NCI-H1930 (cell line): ENCODE data around the gene CLCNKB.
"Not testable (repeated sequence)": the region's sequence is repeated elsewhere in the genome, so short reads cannot be mapped to it uniquely, and the experiment has no call there.

Source experiments
- DNase-seq, 2 experiments: peaks; one replicate each; lab custom pipeline; 2025; lab: John Stamatoyannopoulos, UW

Gene CLCNKB

GRCh38 chr1:16015491-16015890 lies 28.1 kb upstream of the CLCNKB start:
- no peak for DNase-seq

GRCh38 chr1:16015960-16016901 lies 27.4 kb upstream of the CLCNKB start:
- no peak for DNase-seq

GRCh38 chr1:16017076-16017460 lies 26.5 kb upstream of the CLCNKB start:
- no peak for DNase-seq

- no peak for DNase-seq
Measured at GRCh38 chr1:16017461-16018303, 25.9 kb upstream of the CLCNKB start, which contains the start of gene HSPB7. TSS of gene HSPB7 (minus strand) at chr1:16018043. CDS start at chr1:16017963, 80 bp downstream.

- no peak for DNase-seq
Measured at GRCh38 chr1:16018308-16018707, 25.3 kb upstream of the CLCNKB start.

- no peak for DNase-seq
Measured at GRCh38 chr1:16018749-16019643, 24.6 kb upstream of the CLCNKB start.

- no peak for DNase-seq
Measured at GRCh38 chr1:16019644-16020277, 23.8 kb upstream of the CLCNKB start.

GRCh38 chr1:16020325-16020724 lies 23.3 kb upstream of the CLCNKB start:
- DNase-seq = no peak

- DNase-seq = not testable (repeated sequence)
Measured at GRCh38 chr1:16020878-16021277, 22.7 kb upstream of the CLCNKB start.

GRCh38 chr1:16021681-16022080 lies 21.9 kb upstream of the CLCNKB start, which contains the start of gene CLCNKA:
TSS of gene CLCNKA (plus strand) at chr1:16022036. CDS start at chr1:16022620, 584 bp downstream.
- no peak for DNase-seq

- DNase-seq = no peak
Measured at GRCh38 chr1:16022393-16022792, 21.2 kb upstream of the CLCNKB start.

GRCh38 chr1:16023050-16023653 lies 20.4 kb upstream of the CLCNKB start:
- DNase-seq = no peak

GRCh38 chr1:16026302-16026701 lies 17.3 kb upstream of the CLCNKB start:
- DNase-seq = not testable (repeated sequence)

- no peak for DNase-seq
Measured at GRCh38 chr1:16026723-16027484, 16.7 kb upstream of the CLCNKB start.

GRCh38 chr1:16028237-16029002 lies 15.2 kb upstream of the CLCNKB start:
- no peak for DNase-seq

- not testable (repeated sequence) for DNase-seq
Measured at GRCh38 chr1:16029003-16029268, 14.6 kb upstream of the CLCNKB start.

GRCh38 chr1:16029288-16029687 lies 14.3 kb upstream of the CLCNKB start:
- DNase-seq = no peak

GRCh38 chr1:16031551-16031950 lies 12.0 kb upstream of the CLCNKB start:
- no peak for DNase-seq

GRCh38 chr1:16032388-16033102 lies 11.0 kb upstream of the CLCNKB start:
- peak; percentile 60 to 68 for DNase-seq
